Ammon's horn (tissue), 1 donor: ENCODE results near the gene FAM13A.

ENCODE experiments used
- DNase-seq: peaks from one replicate; pipeline ENCODE4 v3.0.0-alpha.2; 2016; ENCODE audit warnings: low spot score

The FAM13A gene

GRCh38 chr4:88775026-88775425 lies 282.0 kb downstream of the FAM13A start:
- DNase-seq: no peak

GRCh38 chr4:88771883-88772450 lies 285.0 kb downstream of the FAM13A start:
- no peak for DNase-seq

GRCh38 chr4:88765729-88766128 lies 291.3 kb downstream of the FAM13A start:
- DNase-seq: no peak

GRCh38 chr4:88763075-88763474 lies 293.9 kb downstream of the FAM13A start:
- no peak for DNase-seq

GRCh38 chr4:88761861-88762523 lies 295.0 kb downstream of the FAM13A start:
- no peak for DNase-seq

- no peak for DNase-seq
Observed at GRCh38 chr4:88761342-88761741, 295.6 kb downstream of the FAM13A start.

GRCh38 chr4:88759895-88760290 lies 297.1 kb downstream of the FAM13A start:
- DNase-seq: no peak

- DNase-seq: peak; percentile 42
Observed at GRCh38 chr4:88759039-88759894, 297.7 kb downstream of the FAM13A start.

- no peak for DNase-seq
Observed at GRCh38 chr4:88758264-88758663, 298.7 kb downstream of the FAM13A start.

GRCh38 chr4:88757776-88758175 lies 299.2 kb downstream of the FAM13A start:
- DNase-seq: no peak

GRCh38 chr4:88757067-88757466 lies 299.9 kb downstream of the FAM13A start:
- no peak for DNase-seq

GRCh38 chr4:88756149-88756548 lies 300.8 kb downstream of the FAM13A start:
- peak; percentile 50 for DNase-seq

- DNase-seq: no peak
Observed at GRCh38 chr4:88755454-88755853, 301.5 kb downstream of the FAM13A start.

GRCh38 chr4:88754796-88755195 lies 302.2 kb downstream of the FAM13A start:
- no peak for DNase-seq

GRCh38 chr4:88753658-88754571 lies 303.1 kb downstream of the FAM13A start:
- no peak for DNase-seq

GRCh38 chr4:88752754-88753153 lies 304.2 kb downstream of the FAM13A start:
- no peak for DNase-seq

- no peak for DNase-seq
Observed at GRCh38 chr4:88752076-88752463, 304.9 kb downstream of the FAM13A start.

- no peak for DNase-seq
Observed at GRCh38 chr4:88751258-88752075, 305.5 kb downstream of the FAM13A start.

- DNase-seq: no peak
Observed at GRCh38 chr4:88750369-88750768, 306.6 kb downstream of the FAM13A start.

- DNase-seq: no peak
Observed at GRCh38 chr4:88747351-88747750, 309.6 kb downstream of the FAM13A start.

GRCh38 chr4:88746206-88746605 lies 310.8 kb downstream of the FAM13A start:
- no peak for DNase-seq
